ENCODE results near the gene CEP170.
"Not testable (repeated sequence)": the region's sequence is repeated elsewhere in the genome, so short reads cannot be mapped to it uniquely, and the experiment has no call there.

CEP170 gene

GRCh38 chr1:243183661-243184060 is 71.4 kb downstream of the CEP170 start:
- not testable (repeated sequence) for H3K27me3 ChIP-seq; H3K4me3 ChIP-seq; H3K4me1 ChIP-seq; H3K9me3 ChIP-seq (replicated peaks in 1 of 11); H3K4me2 ChIP-seq; H3K27ac ChIP-seq; H4K20me1 ChIP-seq; H3K9ac ChIP-seq
- peaks cover 24 to 70% (median 48%) of the 10 kb centered on the region in 11 experiments for H3K36me3 ChIP-seq

GRCh38 chr1:243183176-243183575 is 71.9 kb downstream of the CEP170 start:
- not testable (repeated sequence) for H3K9ac ChIP-seq; H3K4me3 ChIP-seq; H3K4me2 ChIP-seq; H4K20me1 ChIP-seq; H3K9me3 ChIP-seq (replicated peaks in 1 of 11); H3K4me1 ChIP-seq; H3K27ac ChIP-seq; H3K27me3 ChIP-seq
- H3K36me3 ChIP-seq = peaks cover 24 to 71% (median 51%) of the 10 kb centered on the region in 11 experiments

DNA sequence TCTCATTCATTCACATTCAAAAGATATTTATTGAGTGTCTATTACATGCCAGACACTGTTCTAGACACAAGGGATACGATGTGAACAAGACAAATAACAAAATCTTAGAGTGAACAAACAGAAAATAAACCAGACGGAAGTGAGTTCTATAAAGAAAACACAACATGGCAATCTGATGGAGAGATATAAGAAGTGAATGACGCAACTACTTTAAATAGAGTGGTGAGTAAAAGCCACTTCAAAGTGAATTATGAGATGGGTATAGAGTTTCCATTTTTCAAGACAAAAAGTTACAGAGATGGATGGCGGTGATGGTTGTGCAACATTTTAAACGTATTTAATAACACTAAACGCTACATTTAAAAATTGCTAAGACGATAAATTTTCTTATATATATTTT is 75.4 kb downstream of the CEP170 start:
- Histone ChIP-seq H3K9me3 (replicated peaks in 1 of 11) (no peaks in the 10 kb centered on the region), H3K9ac (no peak overlapping the region), H3K27ac (no peak overlapping the region), H4K20me1 (peaks cover 0 to 3% (median 0%) of the 10 kb centered on the region in 11 experiments; a peak in 1 of 22 replicates), H3K27me3 (no peaks in the 10 kb centered on the region), H3K4me2 (no peak overlapping the region), H3K36me3 (peaks cover 6 to 50% (median 22%) of the 10 kb centered on the region in 11 experiments; a peak in 19 of 22 replicates), H3K4me3 (no peak overlapping the region), H3K4me1 (no peaks in the 10 kb centered on the region)
- TF ChIP-seq Cebpa-rat (IDR thresholded peaks at IDR 0.05) = peak in 1 of 11 experiments; percentile 11; a peak in 1 of 22 replicates

- H3K36me3 ChIP-seq = peaks cover 6 to 48% (median 23%) of the 10 kb centered on the region in 11 experiments; a peak in 16 of 22 replicates
- H3K27me3 ChIP-seq; H3K9me3 ChIP-seq (replicated peaks in 1 of 11); H3K4me2 ChIP-seq; H4K20me1 ChIP-seq; H3K4me3 ChIP-seq; H3K4me1 ChIP-seq; H3K27ac ChIP-seq; H3K9ac ChIP-seq: not testable (repeated sequence)
Observed at GRCh38 chr1:243177792-243178191, 77.3 kb downstream of the CEP170 start.

GRCh38 chr1:243173758-243174369 is 81.2 kb downstream of the CEP170 start:
- H4K20me1 ChIP-seq; H3K9ac ChIP-seq; H3K27ac ChIP-seq; H3K4me1 ChIP-seq; H3K27me3 ChIP-seq; H3K4me3 ChIP-seq; H3K9me3 ChIP-seq (replicated peaks in 1 of 11); H3K4me2 ChIP-seq: not testable (repeated sequence)
- peaks cover 20 to 52% (median 33%) of the 10 kb centered on the region in 11 experiments; a peak in 19 of 22 replicates for H3K36me3 ChIP-seq

DNA sequence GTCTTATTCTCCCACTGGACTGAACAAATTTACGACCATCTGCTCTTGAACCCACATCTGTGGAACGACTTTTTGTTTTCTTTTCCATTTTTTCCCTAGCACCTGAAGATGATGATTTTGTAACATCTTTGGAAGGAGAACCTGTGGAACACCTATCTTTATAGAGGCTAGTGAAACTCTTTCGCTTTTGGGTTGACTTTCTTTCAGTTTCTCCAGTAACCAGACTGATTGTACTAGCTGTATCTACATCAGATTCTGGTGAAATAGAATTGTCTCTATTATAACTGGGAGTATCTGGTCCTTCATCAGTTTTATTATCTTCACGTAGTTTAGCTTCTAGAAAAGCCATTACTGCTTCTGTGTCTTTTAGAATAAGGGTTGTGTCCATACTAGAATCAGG is 90.2 kb downstream of the CEP170 start:
- not testable (repeated sequence) for H3K9me3 ChIP-seq (replicated peaks in 1 of 11); H3K9ac ChIP-seq; H3K27me3 ChIP-seq; H3K4me1 ChIP-seq; H4K20me1 ChIP-seq; H3K4me3 ChIP-seq; H3K27ac ChIP-seq; H3K4me2 ChIP-seq
- H3K36me3 ChIP-seq = peaks cover 16 to 41% (median 29%) of the 10 kb centered on the region in 11 experiments; a peak in 20 of 22 replicates

DNA sequence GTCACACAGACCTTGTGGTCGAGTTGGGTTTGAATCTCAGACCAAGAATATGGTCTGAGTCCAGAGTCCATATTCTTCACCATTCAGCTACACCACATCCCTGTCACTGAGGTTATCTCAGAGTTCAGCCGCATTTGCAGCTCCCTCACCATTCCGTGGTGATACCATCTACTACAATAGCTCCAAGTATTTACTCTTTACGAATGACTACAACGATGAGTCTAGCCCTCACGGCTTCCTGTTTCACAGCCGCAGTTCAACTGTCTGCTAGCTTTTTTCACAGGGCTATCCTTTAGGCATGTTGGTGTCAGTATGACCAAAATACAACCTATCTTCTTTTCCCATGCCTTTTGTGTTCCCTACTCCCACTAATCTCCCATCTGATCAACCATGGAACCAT is 104.2 kb downstream of the CEP170 start:
- not testable (repeated sequence) for H3K27ac ChIP-seq; H3K4me3 ChIP-seq; H4K20me1 ChIP-seq; H3K9me3 ChIP-seq (replicated peaks in 1 of 11); H3K9ac ChIP-seq; H3K4me1 ChIP-seq; H3K4me2 ChIP-seq; H3K27me3 ChIP-seq
- H3K36me3 ChIP-seq = peaks cover 27 to 66% (median 46%) of the 10 kb centered on the region in 11 experiments; a peak in 21 of 22 replicates

DNA sequence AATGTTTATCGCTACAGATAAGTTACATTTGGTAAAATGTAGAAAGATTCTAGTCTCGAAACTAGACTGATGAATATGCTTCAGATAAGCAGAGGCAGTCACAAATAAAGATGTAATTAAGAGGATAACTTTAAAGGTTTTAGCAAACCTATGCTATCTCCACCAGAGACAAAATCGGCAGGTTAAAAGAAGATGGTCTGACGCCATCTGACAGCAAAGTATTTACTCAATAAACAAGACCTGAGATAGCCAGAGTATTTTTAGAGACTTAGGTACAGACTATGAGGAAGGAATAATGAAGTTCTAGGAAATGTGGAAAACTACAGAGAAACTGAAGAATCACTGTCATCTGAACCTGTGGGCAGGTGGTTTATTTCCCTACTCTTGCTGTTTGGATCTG is 106.0 kb downstream of the CEP170 start:
- not testable (repeated sequence) for H3K27me3 ChIP-seq; H4K20me1 ChIP-seq; H3K4me2 ChIP-seq; H3K9me3 ChIP-seq (replicated peaks in 1 of 11); H3K9ac ChIP-seq; H3K4me3 ChIP-seq; H3K27ac ChIP-seq; H3K4me1 ChIP-seq
- H3K36me3 ChIP-seq = peaks cover 16 to 58% (median 34%) of the 10 kb centered on the region in 11 experiments; a peak in 21 of 22 replicates

DNA sequence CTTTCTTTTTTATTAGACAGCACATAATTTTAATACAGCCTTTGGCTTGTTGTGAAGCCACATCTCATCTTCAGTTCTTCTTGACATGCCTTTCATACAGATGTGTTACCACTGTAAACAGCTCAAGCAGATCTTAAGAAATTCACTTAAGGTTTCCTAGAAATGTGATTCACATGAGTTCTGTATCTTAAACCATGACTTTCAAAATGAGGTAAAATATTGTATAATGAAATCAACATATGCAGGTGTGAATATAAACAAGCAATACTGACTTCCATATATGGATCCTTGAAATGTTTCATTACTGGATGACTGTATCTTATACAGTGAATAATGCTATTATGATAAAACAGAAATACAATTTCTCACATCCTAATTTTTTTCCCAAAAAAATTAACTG is 107.7 kb downstream of the CEP170 start:
- H4K20me1 ChIP-seq; H3K4me2 ChIP-seq; H3K4me3 ChIP-seq; H3K9me3 ChIP-seq (replicated peaks in 1 of 11); H3K27me3 ChIP-seq; H3K4me1 ChIP-seq; H3K9ac ChIP-seq; H3K27ac ChIP-seq: not testable (repeated sequence)
- peaks cover 10 to 41% (median 24%) of the 10 kb centered on the region in 11 experiments; a peak in 18 of 22 replicates for H3K36me3 ChIP-seq

DNA sequence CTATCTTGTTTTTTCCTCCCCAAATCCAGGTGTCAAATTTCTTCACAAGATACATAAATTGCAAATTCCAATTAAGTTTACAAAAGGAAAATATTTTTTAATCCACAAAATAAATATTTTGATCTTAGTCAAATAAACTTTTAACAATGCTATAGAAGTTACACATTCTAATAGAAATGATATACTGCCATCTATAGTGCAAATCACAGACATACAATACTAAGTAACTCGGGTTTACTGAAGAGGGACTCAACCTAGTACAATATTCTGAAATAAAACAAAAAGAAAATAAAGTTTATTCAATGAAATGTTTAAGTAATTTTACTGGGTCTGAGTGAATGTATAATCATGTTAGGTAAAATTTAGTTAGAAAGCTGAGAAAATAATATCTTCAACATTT is 114.6 kb downstream of the CEP170 start:
- H3K27ac ChIP-seq; H3K4me2 ChIP-seq; H4K20me1 ChIP-seq; H3K9ac ChIP-seq; H3K4me1 ChIP-seq; H3K4me3 ChIP-seq; H3K9me3 ChIP-seq (replicated peaks in 1 of 11); H3K27me3 ChIP-seq: not testable (repeated sequence)
- peaks cover 18 to 42% (median 25%) of the 10 kb centered on the region in 11 experiments for H3K36me3 ChIP-seq

- Histone ChIP-seq H3K4me1 (peaks cover 0 to 14% (median 7%) of the 10 kb centered on the region in 10 experiments; a peak in 10 of 20 replicates), H3K36me3 (peaks cover 11 to 32% (median 17%) of the 10 kb centered on the region in 11 experiments), H3K4me2 (peak overlapping the region in 4 of 11 experiments; percentile 15 to 48 (median 40); a peak in 6 of 22 replicates), H3K27ac (peak overlapping the region in 1 of 11 experiments; percentile 28; a peak in 2 of 22 replicates)
- H3K4me3 ChIP-seq; H3K9ac ChIP-seq; H3K9me3 ChIP-seq (replicated peaks in 1 of 11); H4K20me1 ChIP-seq; H3K27me3 ChIP-seq: not testable (repeated sequence)
Observed at GRCh38 chr1:243122876-243123409, 132.1 kb downstream of the CEP170 start.

DNA sequence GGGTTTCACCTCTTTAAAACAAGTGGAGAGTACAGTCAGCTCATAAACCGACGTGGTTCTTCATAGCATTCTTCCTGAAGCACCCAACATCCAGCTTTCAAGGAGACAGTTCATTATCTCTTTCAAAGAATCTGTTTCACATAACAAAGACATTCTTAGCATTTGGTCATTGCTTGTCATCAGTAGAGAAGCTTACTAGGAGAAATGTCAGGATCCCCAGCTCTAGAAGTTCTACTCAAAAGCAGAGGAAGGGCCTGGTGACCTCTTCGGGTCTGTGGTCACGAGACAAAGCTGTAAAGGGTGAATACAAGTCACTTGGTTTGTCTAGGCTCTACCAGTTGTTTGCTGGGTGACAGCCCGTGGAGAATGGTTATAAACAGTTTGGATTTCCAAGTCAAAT is 133.1 kb downstream of the CEP170 start:
- H3K4me1 ChIP-seq = peaks cover 0 to 14% (median 7%) of the 10 kb centered on the region in 10 experiments; a peak in 10 of 20 replicates
- not testable (repeated sequence) for H3K4me3 ChIP-seq; H3K4me2 ChIP-seq; H3K27me3 ChIP-seq; H3K27ac ChIP-seq; H4K20me1 ChIP-seq; H3K9me3 ChIP-seq (replicated peaks in 1 of 11); H3K9ac ChIP-seq
- H3K36me3 ChIP-seq = peaks cover 9 to 28% (median 13%) of the 10 kb centered on the region in 11 experiments

DNA sequence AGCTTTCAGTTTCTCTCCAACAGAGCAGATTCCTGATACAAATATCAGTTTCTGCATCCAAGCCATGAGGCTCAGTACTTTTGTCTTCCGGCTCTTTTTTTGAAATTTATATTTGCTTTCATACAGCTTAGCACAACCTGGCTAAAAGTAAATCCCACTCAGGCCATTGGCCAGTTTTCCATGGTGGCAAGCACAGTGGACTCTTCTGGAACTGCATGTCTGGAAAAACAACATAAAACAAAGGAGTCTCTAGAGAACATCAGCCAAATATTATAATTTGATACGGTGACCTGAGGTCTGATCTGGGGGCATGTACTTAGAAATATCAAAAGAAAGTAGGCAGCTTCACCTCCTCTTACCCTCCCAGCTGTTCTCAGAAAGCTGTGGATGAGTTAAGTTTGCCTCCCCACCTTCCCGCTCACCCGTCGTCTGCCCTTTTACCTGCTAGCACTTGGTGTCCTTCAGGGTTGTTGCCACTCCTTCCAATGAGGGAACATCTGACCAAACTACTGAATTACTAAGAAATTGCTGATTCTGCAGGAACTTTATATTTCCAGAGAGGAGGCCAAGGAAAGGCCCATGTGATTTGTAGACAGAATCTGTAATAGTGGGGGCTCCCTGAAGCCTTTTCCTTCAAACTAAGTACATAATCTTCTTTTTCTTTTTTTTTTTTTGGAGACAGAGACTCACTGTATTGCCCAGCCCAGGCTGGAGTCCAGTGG is 136.3 kb downstream of the CEP170 start:
- H3K4me3 ChIP-seq; H3K9ac ChIP-seq; H3K27ac ChIP-seq; H3K4me2 ChIP-seq; H3K9me3 ChIP-seq (replicated peaks in 1 of 11); H3K27me3 ChIP-seq; H4K20me1 ChIP-seq: not testable (repeated sequence)
- Histone ChIP-seq H3K4me1 (peaks cover 11 to 26% (median 18%) of the 10 kb centered on the region in 10 experiments), H3K36me3 (peaks cover 0 to 13% (median 0%) of the 10 kb centered on the region in 11 experiments; a peak in 7 of 22 replicates)
